Prostate gland (tissue), 2 donors: Measurements from ENCODE around the gene PDGFC. TPM values are rescaled to one million over a fixed set of nuclear protein-coding genes. Genes with fewer than 3 reads are reported as not detected.

Experiments used
- DNase-seq: peaks from one replicate; pipeline ENCODE4 v3.0.0-alpha.2; 2019; ENCODE audit warnings: low spot score
- H3K27ac ChIP-seq, 2 donors: fragments of 200-600 bp; sonication (generic); 2 replicates each; pipeline ENCODE4 v1.5.1; 2017 to 2019
- H3K27me3 ChIP-seq: fragments of 200-600 bp; sonication (generic); replicated peaks from 2 replicates; pipeline ENCODE4 v1.5.1; 2019; ENCODE audit not compliant: insufficient read depth
- H3K36me3 ChIP-seq, 2 donors: fragments of 200-600 bp; sonication (generic); 1 replicate in 1 of 2; 2 replicates in 1 of 2; pipeline versions ENCODE4 v1.5.1 to v1.8.1; 2017 to 2019
- H3K4me1 ChIP-seq: fragments of 200-600 bp; sonication (generic); replicated peaks from 2 replicates; pipeline ENCODE4 v1.5.1; 2019
- H3K4me3 ChIP-seq, 2 donors: fragments of 200-600 bp; sonication (generic); 2 replicates each; pipeline ENCODE4 v1.5.1; 2017 to 2019
- H3K9me3 ChIP-seq: fragments of 200-600 bp; sonication (generic); 2 replicates; pipeline ENCODE4 v1.5.1; 2017
- CTCF ChIP-seq, 4 experiments: fragments of 200-600 bp in 2 of 4; fragments of 450-650 bp in 2 of 4; sonication (generic) in 2 of 4; IDR thresholded peaks; 1 replicate in 3 of 4; 2 replicates in 1 of 4; pipeline ENCODE4 v1.5.1; 2016 to 2019; ENCODE audit warnings: antibody characterized with exemption in 4 of 4, mild to moderate bottlenecking in 2 of 4, moderate library complexity in 2 of 4
- POLR2A ChIP-seq: fragments of 450-650 bp; IDR thresholded peaks from one replicate; pipeline ENCODE4 v1.6.1; 2016; ENCODE audit warnings: antibody characterized with exemption, mild to moderate bottlenecking
- POLR2AphosphoS5 ChIP-seq: sonication (generic); formaldehyde crosslinking; IDR thresholded peaks from one replicate; pipeline ENCODE4 v1.6.1; 2017; ENCODE audit warnings: antibody characterized with exemption
- WGBS: methylation state at CpG from one replicate; pipeline ENCODE4 v1.1.5; 2018; 5-methylcytosine and 5-hydroxymethylcytosine counted together
- intact Hi-C: fragments of 100-400 bp; cut with DNase I; formaldehyde crosslinking; loops from one replicate; pipeline ENCODE4 v1.14.2; 2022
- total RNA-seq, 2 donors: library from RNA; depleted of rRNA; stranded (reverse); fragments of >200 nt; gene quantifications; one replicate each; pipeline ENCODE4 v1.1.0, GENCODE V29; 2016

Gene PDGFC
- total RNA-seq, 2 donors from 2014 or later = 18.6 to 36.8 TPM

GRCh38 chr4:156771171-156771837 lies 200.3 kb downstream of the PDGFC start:
- no peaks in the 10 kb centered on the region for H3K4me1 ChIP-seq
- H3K9me3 ChIP-seq = no peaks in the 10 kb centered on the region
- WGBS = 8% methylated on average over 6 of the region's 6 CpGs
- intact Hi-C loops = loop anchor here (10.0 kb wide), 1 partner anchor 53 kb away; no protein-coding TSS in a partner anchor
- peak; percentile 74 for TF ChIP-seq POLR2AphosphoS5
- TF ChIP-seq CTCF (IDR thresholded peaks at IDR 0.05) = no peak
- no peak for TF ChIP-seq POLR2A
- H3K36me3 ChIP-seq = no peaks in the 10 kb centered on the region
- H3K27me3 ChIP-seq = no peaks in the 10 kb centered on the region
- H3K4me3 ChIP-seq = no peak overlapping the region
- peak; percentile 90 for DNase-seq
- H3K27ac ChIP-seq = peak overlapping the region in 1 of 2 donors; percentile 65

- Histone ChIP-seq H3K27me3 (no peaks in the 10 kb centered on the region), H3K4me1 (no peaks in the 10 kb centered on the region), H3K9me3 (no peaks in the 10 kb centered on the region), H3K27ac (no peak overlapping the region), H3K36me3 (no peaks in the 10 kb centered on the region), H3K4me3 (no peak overlapping the region)
- DNase-seq = no peak
- WGBS = 55% methylated on average over 2 of the region's 2 CpGs
- TF ChIP-seq POLR2A = no peak
- no peak for TF ChIP-seq CTCF (IDR thresholded peaks at IDR 0.05)
- TF ChIP-seq POLR2AphosphoS5 = no peak
- intact Hi-C loops = loop anchor here (10.0 kb wide), 1 partner anchor 55 kb away; no protein-coding TSS in a partner anchor
These were observed 201.5 kb downstream of the PDGFC start for GRCh38 chr4:156770140-156770539.

- no peaks in the 10 kb centered on the region for H3K9me3 ChIP-seq
- TF ChIP-seq POLR2A = no peak
- TF ChIP-seq POLR2AphosphoS5 = no peak
- TF ChIP-seq CTCF (IDR thresholded peaks at IDR 0.05) = no peak
- no peak for DNase-seq
- no peak overlapping the region for H3K4me3 ChIP-seq
- no peaks in the 10 kb centered on the region for H3K4me1 ChIP-seq
- intact Hi-C loops = loop anchor here (5.0 to 10.0 kb wide), 2 partner anchors 194 to 277 kb away; no protein-coding TSS in a partner anchor
- no peak overlapping the region for H3K27ac ChIP-seq
- H3K27me3 ChIP-seq = no peaks in the 10 kb centered on the region
- H3K36me3 ChIP-seq = no peaks in the 10 kb centered on the region
- WGBS = 49% methylated on average over 5 of the region's 5 CpGs
These were observed 203.6 kb downstream of the PDGFC start for GRCh38 chr4:156767911-156768415.

GRCh38 chr4:156766846-156767245 lies 204.8 kb downstream of the PDGFC start:
- Histone ChIP-seq H3K9me3 (no peaks in the 10 kb centered on the region), H3K4me1 (no peaks in the 10 kb centered on the region), H3K36me3 (no peaks in the 10 kb centered on the region), H3K27me3 (no peaks in the 10 kb centered on the region), H3K4me3 (no peak overlapping the region), H3K27ac (no peak overlapping the region)
- no peak for DNase-seq
- TF ChIP-seq CTCF (IDR thresholded peaks at IDR 0.05) = no peak
- TF ChIP-seq POLR2AphosphoS5 = no peak
- no peak for TF ChIP-seq POLR2A
- 97% methylated on average over 1 of the region's 1 CpG for WGBS
- intact Hi-C loops = loop anchor here (5.0 to 10.0 kb wide), 2 partner anchors 195 to 278 kb away; no protein-coding TSS in a partner anchor
